Measurements from ENCODE around the gene ZNF407.

ZNF407 gene

GRCh38 chr18:74928194-74928968 is 330.7 kb downstream of the ZNF407 start:
- intact Hi-C loops (cut with DNase I) = no loop called here
- no peak for DNase-seq

DNA sequence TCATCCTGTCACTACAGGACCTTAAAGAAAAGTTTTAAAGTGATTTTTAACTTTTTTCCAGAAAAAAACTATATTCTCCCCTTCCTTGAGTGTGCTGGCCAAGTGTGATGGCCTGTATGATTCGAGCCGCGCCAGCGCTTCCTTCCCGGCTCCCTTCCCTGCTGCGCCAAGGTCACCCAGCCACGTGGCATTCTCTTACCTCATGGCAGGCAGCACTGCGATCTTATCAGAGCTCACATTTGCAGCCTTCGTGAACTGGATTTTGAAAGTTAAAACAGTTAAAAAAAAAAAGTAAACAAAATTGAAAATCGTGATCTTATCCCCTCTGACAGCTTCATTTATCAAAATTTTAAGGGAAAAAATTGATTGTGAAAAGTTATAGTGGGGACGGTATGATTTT is 331.4 kb downstream of the ZNF407 start:
- no peak for DNase-seq
- intact Hi-C loops (cut with DNase I) = no loop called here

DNA sequence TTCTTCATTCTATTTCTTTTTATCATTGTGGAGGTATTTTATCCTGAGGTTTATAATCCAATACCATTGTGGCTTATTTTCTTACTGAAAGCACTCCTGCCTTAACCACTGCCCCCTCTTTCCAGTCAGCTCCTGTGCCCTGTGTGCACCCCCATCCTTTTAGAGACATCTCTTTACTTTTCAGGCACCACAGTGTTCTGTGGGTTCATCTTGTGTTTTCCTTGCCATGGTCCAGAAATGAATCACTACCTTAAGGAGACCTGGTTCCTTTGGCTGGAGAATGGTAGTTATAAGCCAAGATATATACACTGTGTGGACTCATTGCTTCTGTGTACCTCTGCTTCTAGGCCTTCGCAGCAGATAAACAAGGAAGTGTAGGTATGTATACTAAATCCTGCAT is 332.9 kb downstream of the ZNF407 start:
- intact Hi-C loops (cut with DNase I) = no loop called here
- DNase-seq = no peak

DNA sequence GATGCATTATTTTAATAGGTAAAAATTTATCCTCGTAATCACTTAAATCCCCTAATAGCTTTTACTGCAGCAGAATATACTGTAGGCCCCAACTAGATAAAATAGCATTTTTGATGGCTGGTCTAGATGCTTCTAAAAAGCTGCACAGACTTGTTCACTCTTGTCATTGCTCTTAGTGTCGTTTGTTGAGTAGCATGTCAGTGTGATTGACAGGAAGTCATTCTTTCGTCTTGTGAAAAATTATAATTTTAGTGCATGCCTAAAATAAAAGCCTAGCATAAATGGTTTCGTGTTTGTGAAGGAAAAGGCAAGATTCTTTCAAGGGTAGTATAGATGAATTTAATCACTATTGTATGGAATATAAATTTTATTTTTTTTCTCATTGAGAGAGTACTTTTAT is 336.3 kb downstream of the ZNF407 start:
- DNase-seq = no peak
- intact Hi-C loops (cut with DNase I) = no loop called here

DNA sequence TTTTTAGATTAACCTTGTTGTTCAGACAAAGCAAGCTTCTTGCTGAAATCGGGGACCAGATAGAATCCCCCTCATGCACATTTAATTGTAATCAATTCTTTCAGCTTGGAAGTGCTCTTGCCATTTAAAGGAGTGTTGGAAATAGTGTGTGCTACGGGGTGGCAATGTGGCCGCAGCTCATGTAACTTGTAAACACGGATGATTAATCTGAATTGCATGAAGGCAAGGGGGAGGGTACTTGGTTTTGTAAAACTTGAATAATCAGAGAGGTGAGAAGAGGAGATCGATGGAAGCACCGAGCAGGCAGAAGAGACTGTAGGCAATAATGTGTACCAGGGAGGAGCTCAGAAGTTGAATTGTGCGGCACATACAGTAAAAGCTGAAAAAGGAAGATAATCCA is 337.8 kb downstream of the ZNF407 start:
- intact Hi-C loops (cut with DNase I) = no loop called here
- DNase-seq = no peak

GRCh38 chr18:74936343-74936742 is 338.7 kb downstream of the ZNF407 start:
- no peak for DNase-seq
- intact Hi-C loops (cut with DNase I) = no loop called here

- intact Hi-C loops (cut with DNase I) = no loop called here
- DNase-seq = no peak
Observed at GRCh38 chr18:74937291-74937690, 339.6 kb downstream of the ZNF407 start.

- intact Hi-C loops (cut with DNase I) = no loop called here
- peak in 11 of 42 donors; percentile 24 to 57 (median 29) for DNase-seq
Observed at GRCh38 chr18:74940856-74941255, 343.2 kb downstream of the ZNF407 start.

GRCh38 chr18:74942319-74942910 is 344.7 kb downstream of the ZNF407 start:
- no peak for DNase-seq
- intact Hi-C loops (cut with DNase I) = no loop called here

DNA sequence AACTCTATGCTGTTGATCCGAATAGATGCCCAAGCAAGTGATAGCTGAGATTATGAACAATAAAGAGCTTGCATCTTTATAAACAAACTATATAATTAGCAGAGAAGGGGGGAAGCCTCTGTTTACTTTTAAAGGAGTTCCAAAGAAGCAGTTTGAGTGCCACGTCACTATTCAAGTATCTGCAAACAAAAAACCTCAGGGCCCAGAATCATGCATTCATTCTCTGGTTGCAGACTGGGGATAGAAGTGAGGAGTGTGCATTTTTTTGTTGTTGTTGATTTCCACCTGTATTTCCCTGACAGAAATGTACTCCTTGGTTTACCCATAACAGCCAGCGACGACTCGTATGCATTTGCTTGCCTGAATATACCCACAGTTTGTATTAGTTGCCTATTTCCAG is 347.0 kb downstream of the ZNF407 start:
- intact Hi-C loops (cut with DNase I) = no loop called here

DNA sequence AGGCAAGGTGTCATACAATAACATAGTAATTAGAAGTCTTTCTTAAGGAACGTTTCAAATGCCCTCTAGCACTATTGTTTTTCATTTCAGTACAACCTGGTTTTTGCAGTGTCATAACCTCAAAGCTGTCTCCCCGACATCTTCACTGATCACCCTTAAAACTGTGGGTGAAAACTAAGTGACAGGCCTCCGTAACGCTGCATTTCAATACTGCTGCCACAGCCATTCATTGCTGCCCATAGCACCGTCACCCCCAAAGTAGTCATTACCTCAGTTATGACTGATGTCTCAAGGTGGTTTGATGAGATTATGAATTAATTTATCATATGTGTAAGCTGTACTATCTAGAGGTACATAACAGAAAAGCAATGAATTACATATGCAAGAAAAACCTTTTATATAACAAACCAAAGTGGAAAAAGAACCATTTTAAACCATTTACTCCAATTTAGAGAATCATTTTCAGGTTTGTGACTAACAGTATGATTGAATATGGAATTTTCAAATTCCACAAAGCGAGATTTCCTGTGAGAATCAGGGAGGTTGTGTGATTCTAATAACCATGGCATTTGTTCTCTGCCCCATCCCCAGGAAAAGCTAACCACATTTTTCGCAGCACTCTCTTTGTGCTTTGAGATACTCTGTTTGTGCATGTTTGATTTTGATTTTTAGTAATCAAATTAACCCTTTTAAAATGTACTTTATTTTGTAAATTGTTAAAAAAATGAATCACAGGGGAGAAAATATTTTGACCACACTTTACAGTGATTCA is 348.3 kb downstream of the ZNF407 start:
- DNase-seq = no peak
- intact Hi-C loops (cut with DNase I) = no loop called here

More for the DNA sequence above, 347.0 kb downstream of the ZNF407 start:
- DNase-seq = no peak

DNA sequence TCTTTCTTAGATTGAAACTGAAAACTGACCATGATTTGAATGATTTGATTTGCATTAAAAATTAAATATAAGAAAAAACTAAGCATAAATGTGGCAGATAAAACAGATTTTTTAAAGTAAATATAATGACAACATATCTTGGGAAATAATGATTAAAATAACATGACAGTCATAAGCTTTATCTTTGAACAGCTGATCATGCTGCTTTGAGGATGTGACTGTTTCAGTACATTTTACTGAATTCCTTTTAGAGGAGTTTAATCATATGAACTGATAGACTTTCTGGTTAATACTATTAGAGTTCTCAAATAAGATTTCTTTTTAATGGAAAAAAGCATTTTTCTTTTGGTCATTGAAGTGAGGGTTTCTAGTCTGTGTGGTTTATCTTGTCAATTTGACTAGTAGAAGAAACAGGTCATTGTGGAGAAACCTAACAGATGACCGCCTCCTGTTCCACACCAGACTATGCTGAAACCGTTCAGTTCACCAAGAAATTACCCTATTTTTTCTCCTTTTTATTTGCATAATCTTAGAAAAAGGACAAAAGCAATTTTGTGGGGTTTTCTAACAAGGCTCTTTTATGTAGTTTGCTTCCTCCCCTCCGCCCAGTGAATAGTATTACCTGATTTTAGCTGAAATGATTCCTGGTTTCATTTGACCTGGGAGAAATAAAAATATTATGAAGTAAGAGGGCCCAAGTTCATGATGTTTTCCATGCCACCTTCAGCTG is 349.1 kb downstream of the ZNF407 start:
- intact Hi-C loops (cut with DNase I) = no loop called here
- DNase-seq = no peak

GRCh38 chr18:74947417-74947816 is 349.7 kb downstream of the ZNF407 start:
- peak in 9 of 42 donors; percentile 16 to 54 (median 23) for DNase-seq
- intact Hi-C loops (cut with DNase I) = no loop called here

DNA sequence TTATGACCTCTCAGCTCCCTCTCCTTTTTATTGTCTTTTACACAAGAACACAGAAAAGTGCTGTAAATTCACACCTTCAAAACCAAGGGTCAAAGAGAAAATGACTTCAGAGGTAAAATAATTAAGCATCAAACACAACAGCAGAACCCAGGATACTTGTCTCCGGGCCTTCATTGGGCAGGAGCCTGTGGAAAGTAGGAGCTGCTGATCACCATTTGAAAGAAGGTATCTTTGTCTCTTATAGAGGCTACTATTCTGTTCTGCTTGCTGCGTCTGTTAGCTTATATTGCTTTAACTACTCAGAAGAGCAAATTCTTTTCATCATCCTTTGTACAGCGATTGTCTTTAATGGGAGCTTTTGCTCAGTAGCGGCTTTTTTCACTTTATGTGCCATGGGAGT is 350.2 kb downstream of the ZNF407 start:
- intact Hi-C loops (cut with DNase I) = no loop called here
- DNase-seq = no peak

- no peak for DNase-seq
- intact Hi-C loops (cut with DNase I) = no loop called here
Observed at GRCh38 chr18:74949611-74950010, 351.9 kb downstream of the ZNF407 start.

DNA sequence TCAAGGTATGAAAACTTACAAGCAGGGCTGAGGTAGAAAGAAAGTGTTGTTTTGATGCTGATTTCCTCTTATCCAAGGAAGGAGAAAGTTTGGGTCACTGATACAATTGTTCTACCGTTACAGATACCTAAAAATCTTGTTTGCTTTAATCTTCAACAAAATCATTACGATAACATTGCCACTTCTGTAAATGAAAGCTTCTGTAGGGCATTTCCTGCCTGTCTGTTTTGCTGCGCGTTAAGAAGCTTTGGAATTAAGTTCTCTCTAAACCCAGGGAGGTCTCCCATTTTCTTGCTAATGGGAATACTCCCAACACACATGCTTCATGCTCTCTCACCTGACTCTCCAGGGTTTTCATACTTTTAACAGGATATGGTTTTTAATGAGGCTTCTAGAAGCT is 352.8 kb downstream of the ZNF407 start:
- intact Hi-C loops (cut with DNase I) = no loop called here
- no peak for DNase-seq

- intact Hi-C loops (cut with DNase I) = no loop called here
- DNase-seq = no peak
Observed at GRCh38 chr18:74951165-74951760, 353.6 kb downstream of the ZNF407 start.

DNA sequence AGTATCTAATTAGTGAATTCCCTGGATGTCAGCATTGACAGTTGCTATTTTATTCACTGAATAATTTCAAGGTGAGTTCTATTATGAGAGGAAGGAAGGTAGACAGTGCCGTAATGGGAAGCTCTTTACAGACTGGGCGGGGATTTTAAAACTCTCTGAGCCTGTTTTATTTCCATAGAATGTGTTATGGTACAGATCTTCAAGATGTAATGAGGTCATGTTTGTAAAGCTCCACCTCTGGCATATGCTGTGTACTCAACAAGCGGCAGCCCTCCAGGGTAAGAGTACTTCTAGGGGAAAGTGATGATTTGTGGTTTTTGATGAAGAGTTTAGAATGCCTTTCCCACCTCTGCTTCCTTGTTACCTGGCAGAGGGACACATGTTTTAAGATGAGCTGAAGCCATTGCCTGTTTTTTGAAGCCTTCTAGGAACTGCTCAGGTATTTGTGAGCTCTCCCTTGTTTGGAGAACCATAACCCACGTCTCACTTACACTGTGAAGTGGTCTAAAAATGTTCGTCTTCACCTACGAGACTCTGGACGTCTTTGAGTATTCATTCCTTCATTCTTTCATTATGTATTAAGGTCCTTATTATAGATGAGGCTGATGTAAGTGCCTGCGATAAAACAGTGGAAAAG is 360.0 kb downstream of the ZNF407 start:
- intact Hi-C loops (cut with DNase I) = no loop called here
- no peak for DNase-seq

DNA sequence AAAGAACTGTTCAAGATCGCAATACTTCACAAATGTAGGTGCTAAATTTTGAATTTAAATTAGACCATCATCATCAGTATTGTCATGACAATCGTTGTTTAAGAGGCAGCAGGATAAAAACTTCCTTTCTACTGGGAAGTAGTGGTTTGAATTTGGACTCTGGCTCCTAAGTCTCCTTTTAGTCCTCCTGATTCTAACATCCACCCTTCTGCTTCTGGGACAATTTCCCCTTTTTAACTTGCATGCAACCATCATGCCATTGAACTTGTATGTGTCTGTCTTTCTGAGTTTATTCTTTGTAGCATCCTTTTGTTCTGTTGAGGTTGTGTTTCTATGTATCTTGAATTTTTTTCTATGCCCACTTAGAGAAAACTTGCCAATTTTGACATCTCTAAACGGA is 361.5 kb downstream of the ZNF407 start:
- no peak for DNase-seq
- intact Hi-C loops (cut with DNase I) = no loop called here

Measured in head of caudate nucleus (tissue), 42 donors.